ENCODE measurements around the gene ANGEL2. TPM values are rescaled to one million over a fixed set of nuclear protein-coding genes. Genes with fewer than 3 reads are reported as not detected.

ANGEL2 gene
- total and polyA plus RNA-seq, 2 of the 13 experiments (the other 11 are each of a cell fraction or from before 2014, with no cell fraction given): 12.3 to 25.4 TPM

GRCh38 chr1:212981571-212982328, 33.9 kb downstream of the ANGEL2 start:
- no peak overlapping the region for H3K4me2 ChIP-seq (ENCODE audit: low read depth, low read length)
- no TSS peak for BruUV-seq (replicated peaks)
- no peaks in the 10 kb centered on the region for H3K79me2 ChIP-seq (ENCODE audit: insufficient read depth, low read length)
- no peaks in the 10 kb centered on the region for H3K9me3 ChIP-seq (ENCODE audit: low read length)
- WGBS (ENCODE audit: low lambda C conversion rate): 71% methylated on average over 13 of the region's 13 CpGs
- H3K27ac ChIP-seq (ENCODE audit: extremely low read length, insufficient read depth, low read length): no peak overlapping the region
- no peaks in the 10 kb centered on the region for H4K20me1 ChIP-seq (ENCODE audit: insufficient read depth, low read length)
- intact Hi-C loops (cut with micrococcal nuclease; ENCODE audit: unreplicated experiment): loop anchor here (5.0 kb wide), 1 partner anchor 34 kb away; no protein-coding TSS in a partner anchor
- FAIRE-seq (no peak), DNase-seq (ENCODE audit: low spot score) (no peak), ATAC-seq (peak; percentile 24; the same call in 2 of the 3 replicates)
- CTCF ChIA-PET (ENCODE audit: low intra/inter-chr PET ratio, low total read pairs): no interaction called here
- H3K4me1 ChIP-seq (ENCODE audit: insufficient read depth, low read length): peaks cover 11% of the 10 kb centered on the region; the same call in 1 of the 2 replicates
- POLR2A ChIA-PET: no interaction called here
- no peak overlapping the region for H3K4me3 ChIP-seq (replicated peaks in 1 of 3; ENCODE audit: insufficient read depth in 1 of 3, low read depth in 2 of 3, low read length in 3 of 3)
- TF ChIP-seq POLR2A (IDR thresholded peaks at IDR 0.05; ENCODE audit: insufficient read depth in 1 of 2, low read depth in 2 of 2, low read length in 2 of 2): no peak
- TF ChIP-seq MXI1 (IDR thresholded peaks at IDR 0.05; ENCODE audit: borderline replicate concordance, low read depth, low read length): no peak
- TF ChIP-seq ZFY (CRISPR knock-in tag; IDR thresholded peaks at IDR 0.05): no peak
- TF ChIP-seq ZNF432 (CRISPR knock-in tag; IDR thresholded peaks at IDR 0.05; ENCODE audit: borderline replicate concordance): no peak
- no peak for TF ChIP-seq RARA (CRISPR knock-in tag; IDR thresholded peaks at IDR 0.05)
- TF ChIP-seq ZNF292 (CRISPR knock-in tag; IDR thresholded peaks at IDR 0.05; ENCODE audit: borderline replicate concordance, low read depth): no peak
- no peak for TF ChIP-seq ZZZ3 (CRISPR knock-in tag; IDR thresholded peaks at IDR 0.05; ENCODE audit: borderline replicate concordance)
- TF ChIP-seq SRSF1 (optimal IDR thresholded peaks at IDR 0.05; ENCODE audit: low read depth, low read length): no peak
- TF ChIP-seq KIAA2018 (CRISPR knock-in tag; IDR thresholded peaks at IDR 0.05; ENCODE audit: borderline replicate concordance): no peak
- no peak for TF ChIP-seq NAIF1 (CRISPR knock-in tag; IDR thresholded peaks at IDR 0.05; ENCODE audit: borderline replicate concordance)
- TF ChIP-seq ZNF605 (CRISPR knock-in tag; IDR thresholded peaks at IDR 0.05): no peak
- H2AFZ ChIP-seq (ENCODE audit: low read length): no peak overlapping the region
- H3K9ac ChIP-seq (ENCODE audit: insufficient read depth, low read depth, low read length): no peak overlapping the region
- no peaks in the 10 kb centered on the region for H3K36me3 ChIP-seq (replicated peaks in 1 of 2; ENCODE audit: control insufficient read depth in 1 of 2, insufficient read depth in 2 of 2, low read length in 2 of 2)
- no peaks in the 10 kb centered on the region for H3K27me3 ChIP-seq (ENCODE audit: control insufficient read depth in 1 of 2, insufficient read depth in 2 of 2, low read length in 2 of 2)
- in situ Hi-C loops (cut with HindIII; ENCODE audit: extremely low pct_ligation_motif_present, low pct_unique_long_range_greater_than_20kb): no loop called here

Measured in HepG2 (cell line).